Spleen (tissue), 11 donors: ENCODE data around the gene NARS2. TPM values are rescaled to one million over a fixed set of nuclear protein-coding genes. Genes with fewer than 3 reads are reported as not detected.
"Not testable (repeated sequence)": the region's sequence is repeated elsewhere in the genome, so short reads cannot be mapped to it uniquely, and the experiment has no call there.

ENCODE experiments used
- DNase-seq: peaks from one replicate; pipeline ENCODE4 v3.0.0-alpha.2; 2020
- H3K27ac ChIP-seq, 8 donors: fragments of 200-600 bp; sonication (generic) in 7 of 8; 1 replicate in 4 of 8; 2 replicates in 4 of 8; pipeline versions ENCODE4 v1.5.0 to v1.8.0; 2016 to 2021; ENCODE audit warnings: inconsistent platforms in 4 of 8, mild to moderate bottlenecking in 4 of 8, moderate library complexity in 1 of 8
- H3K27me3 ChIP-seq, 7 donors: fragments of 200-600 bp; sonication (generic) in 6 of 7; replicated peaks in 1 of 7; 1 replicate in 4 of 7; 2 replicates in 3 of 7; pipeline versions ENCODE4 v1.5.0 to v1.8.0; 2016 to 2021; ENCODE audit warnings: inconsistent platforms in 3 of 7, mild to moderate bottlenecking in 1 of 7
- H3K36me3 ChIP-seq, 6 donors: fragments of 200-600 bp; sonication (generic) in 5 of 6; 1 replicate in 4 of 6; 2 replicates in 2 of 6; pipeline versions ENCODE4 v1.5.0 to v1.8.0; 2016 to 2021; ENCODE audit warnings: inconsistent platforms in 2 of 6
- H3K4me1 ChIP-seq, 6 donors: fragments of 200-600 bp; sonication (generic) in 5 of 6; 1 replicate in 3 of 6; 2 replicates in 3 of 6; pipeline versions ENCODE4 v1.5.0 to v1.8.0; 2016 to 2021; ENCODE audit warnings: inconsistent platforms in 3 of 6
- H3K4me3 ChIP-seq, 8 donors: fragments of 200-600 bp; sonication (generic) in 7 of 8; 1 replicate in 4 of 8; 2 replicates in 4 of 8; pipeline versions ENCODE4 v1.5.0 to v1.8.0; 2016 to 2021; ENCODE audit warnings: inconsistent platforms in 4 of 8, mild to moderate bottlenecking in 4 of 8, moderate library complexity in 2 of 8
- H3K9me3 ChIP-seq, 8 donors: fragments of 200-600 bp; sonication (generic) in 7 of 8; 1 replicate in 4 of 8; 2 replicates in 4 of 8; pipeline versions ENCODE4 v1.5.0 to v1.8.0; 2016 to 2021; ENCODE audit warnings: inconsistent platforms in 4 of 8
- CTCF ChIP-seq, 11 experiments: fragments of 200-600 bp in 7 of 11; fragments of 450-650 bp in 4 of 11; sonication (generic) in 4 of 11; IDR thresholded peaks in 8 of 11; conservative IDR thresholded peaks in 3 of 11; 1 replicate in 7 of 11; 2 replicates in 4 of 11; pipeline versions ENCODE4 v1.4.0 to v1.8.0; 2016 to 2021; ENCODE audit warnings: antibody characterized with exemption in 11 of 11, inconsistent platforms in 4 of 11, mild to moderate bottlenecking in 1 of 11
- POLR2A ChIP-seq, 3 donors: fragments of 450-650 bp; IDR thresholded peaks; one replicate each; pipeline ENCODE4 v1.5.1; 2017; ENCODE audit warnings: antibody characterized with exemption in 3 of 3, mild to moderate bottlenecking in 1 of 3
- POLR2AphosphoS5 ChIP-seq, 3 donors: sonication (generic); formaldehyde crosslinking; IDR thresholded peaks; one replicate each; pipeline ENCODE4 v1.5.1; 2017; ENCODE audit warnings: antibody characterized with exemption in 3 of 3
- WGBS, 5 donors: extraction: QIAGEN DNeasy Blood & Tissue Kit in 3 of 5; methylation state at CpG; one replicate each; pipeline versions ENCODE4 v1.1.5 to v1.1.7; 2013 to 2018; 5-methylcytosine and 5-hydroxymethylcytosine counted together
- intact Hi-C: fragments of 100-400 bp; cut with DNase I; formaldehyde crosslinking; loops from one replicate; pipeline ENCODE4 v1.15.0; 2023; ENCODE audit warnings: low total_unique reads
- polyA plus RNA-seq, 3 donors: library from polyadenylated mRNA; stranded (reverse); fragments of 200-250 nt; gene quantifications; one replicate each; pipeline ENCODE4 v1.2.1, GENCODE V29; 2013
- total RNA-seq, 7 donors: library from RNA; depleted of rRNA in 3 of 7; stranded (reverse); fragments of >200 nt in 3 of 7; fragmentation: NEBNext Ultra II Directional in 4 of 7; extraction: Animal tissue kit (Norgen Biotek cat#: 25700) in 4 of 7; gene quantifications; one replicate each; pipeline versions ENCODE4 v1.1.0 to v1.2.1, GENCODE V29; 2016 to 2021
- donor health status: healthy with polysubstance abuse.
- donor health status: DM: no; HTN: no; CAD: no; lungs with moderate emphysema.
- donor health status: DM: no; HTN: no; CAD: no.
- donor health status: Bipolar disorder and iron deficiency.
- donor health status: healthy.
- donor health status: DM: no; HTN: no; CAD: no.
- donor health status: DM: yes; HTN: yes; CAD: no.

Gene NARS2
- total and polyA plus RNA-seq, 10 donors: 11.2 to 19.7 (median 14.6) TPM

GRCh38 chr11:78605296-78605695 lies 30.6 kb upstream of the NARS2 start:
- TF ChIP-seq POLR2AphosphoS5 (IDR thresholded peaks at IDR 0.05) (no peak), POLR2A (IDR thresholded peaks at IDR 0.05) (no peak), CTCF (IDR thresholded peaks at IDR 0.05 in 8 of 11, conservative IDR thresholded peaks at IDR 0.05 in 3 of 11) (no peak)
- Histone ChIP-seq H3K4me3 (no peak overlapping the region), H3K27ac (no peak overlapping the region), H3K4me1 (no peaks in the 10 kb centered on the region), H3K36me3 (no peaks in the 10 kb centered on the region), H3K9me3 (no peaks in the 10 kb centered on the region), H3K27me3 (peaks cover 0 to 35% (median 0%) of the 10 kb centered on the region in 7 donors)
- intact Hi-C loops: no loop called here
- DNase-seq: no peak
- 80 to 85% (median 81%) methylated on average over 7 of the region's 7 CpGs for WGBS, 5 donors

- WGBS, 5 donors: 66 to 84% (median 82%) methylated on average over 1 of the region's 1 CpG
- peaks cover 0 to 35% (median 0%) of the 10 kb centered on the region in 7 donors for H3K27me3 ChIP-seq
- no peak overlapping the region for H3K27ac ChIP-seq
- H3K4me1 ChIP-seq: no peaks in the 10 kb centered on the region
- TF ChIP-seq POLR2AphosphoS5 (IDR thresholded peaks at IDR 0.05): no peak
- TF ChIP-seq CTCF (IDR thresholded peaks at IDR 0.05 in 8 of 11, conservative IDR thresholded peaks at IDR 0.05 in 3 of 11): no peak
- TF ChIP-seq POLR2A (IDR thresholded peaks at IDR 0.05): no peak
- no peak for DNase-seq
- no peaks in the 10 kb centered on the region for H3K36me3 ChIP-seq
- H3K4me3 ChIP-seq: no peak overlapping the region
- intact Hi-C loops: no loop called here
- H3K9me3 ChIP-seq: no peaks in the 10 kb centered on the region
Observed at GRCh38 chr11:78603792-78604191, 29.1 kb upstream of the NARS2 start.

- WGBS, 5 donors: 85 to 97% (median 94%) methylated on average over 2 to 5 of the region's 5 CpGs
- intact Hi-C loops, H3K27ac ChIP-seq, H3K9me3 ChIP-seq, H3K4me3 ChIP-seq, H3K36me3 ChIP-seq, DNase-seq, H3K4me1 ChIP-seq: not testable (repeated sequence)
- peaks cover 0 to 35% (median 0%) of the 10 kb centered on the region in 7 donors for H3K27me3 ChIP-seq
Observed at GRCh38 chr11:78602771-78603170, 28.1 kb upstream of the NARS2 start.

GRCh38 chr11:78601066-78601465 lies 26.4 kb upstream of the NARS2 start:
- H3K36me3 ChIP-seq, H3K27ac ChIP-seq, intact Hi-C loops, H3K9me3 ChIP-seq, DNase-seq, H3K4me3 ChIP-seq, H3K4me1 ChIP-seq: not testable (repeated sequence)
- peaks cover 0 to 33% (median 0%) of the 10 kb centered on the region in 7 donors for H3K27me3 ChIP-seq
- 87 to 94% (median 91%) methylated on average over 5 of the region's 5 CpGs for WGBS, 5 donors

GRCh38 chr11:78597579-78597978 lies 22.9 kb upstream of the NARS2 start:
- H3K4me1 ChIP-seq, DNase-seq, intact Hi-C loops, H3K36me3 ChIP-seq, H3K27ac ChIP-seq, H3K4me3 ChIP-seq, H3K9me3 ChIP-seq, H3K27me3 ChIP-seq: not testable (repeated sequence)
- WGBS, 5 donors: 91 to 100% (median 93%) methylated on average over 2 of the region's 2 CpGs
